SK-N-SH (cell line): Measurements from ENCODE around the gene BEST2. TPM values are rescaled to one million over a fixed set of nuclear protein-coding genes. Genes with fewer than 3 reads are reported as not detected.
A peak's percentile ranks its signal among the peaks of the same experiment; 100 is the strongest.

Source experiments
- CTCF ChIA-PET: fragments of 300-600, 350-600 bp; formaldehyde crosslinking; extraction: SDS; loops from one replicate; lab custom pipeline; 2021; lab: Yijun Ruan, JAX
- POLR2A ChIA-PET: fragments of 350-600 bp; sonication (Branson Sonifier 250); formaldehyde crosslinking; extraction: SDS; loops from one replicate; lab custom pipeline; 2020; ENCODE audit warnings: antibody characterized with exemption, inconsistent platforms; lab: Yijun Ruan, JAX
- DNase-seq: peaks from one replicate; pipeline ENCODE4 v3.0.0; 2012
- H2AFZ ChIP-seq: fragments of 200-600 bp; sonication (generic); 2 replicates; pipeline ENCODE4 v1.8.1; 2016; ENCODE audit warnings: antibody characterized with exemption, mild to moderate bottlenecking, low read depth
- H3F3A ChIP-seq: fragments of 200-600 bp; sonication (generic); replicated peaks from 2 replicates; pipeline ENCODE3; 2016; ENCODE audit warnings: antibody characterized with exemption, mild to moderate bottlenecking; ENCODE audit not compliant: insufficient read depth
- H3K27ac ChIP-seq, 2 experiments: fragments of 200-500 bp in 1 of 2; fragments of 200-600 bp in 1 of 2; sonication (Bioruptor generic) in 1 of 2; sonication (generic), shearing (Covaris generic) in 1 of 2; 2 replicates each; pipeline versions ENCODE4 v1.5.1 to v1.6.1; 2014 to 2016; ENCODE audit warnings: low read depth in 2 of 2, inconsistent platforms in 1 of 2, low read length in 1 of 2, mild to moderate bottlenecking in 1 of 2, mixed read lengths in 1 of 2
- H3K27me3 ChIP-seq: fragments of 200-600 bp; sonication (generic), shearing (Covaris generic); 2 replicates; pipeline ENCODE4 v1.6.1; 2016; ENCODE audit warnings: mixed run types; ENCODE audit not compliant: insufficient read depth
- H3K36me3 ChIP-seq, 2 experiments: fragments of 200-500 bp in 1 of 2; fragments of 200-600 bp in 1 of 2; sonication (Bioruptor generic) in 1 of 2; sonication (generic) in 1 of 2; replicated peaks in 1 of 2; 2 replicates each; pipeline versions ENCODE3 to v1.5.1; 2014 to 2016; ENCODE audit warnings: low read length in 1 of 2, mild to moderate bottlenecking in 1 of 2; ENCODE audit not compliant: insufficient read depth in 2 of 2, control insufficient read depth in 1 of 2
- H3K4me1 ChIP-seq, 2 experiments: fragments of 200-500 bp in 1 of 2; fragments of 200-600 bp in 1 of 2; sonication (Bioruptor generic) in 1 of 2; sonication (generic), shearing (Covaris generic) in 1 of 2; 2 replicates each; pipeline versions ENCODE4 v1.5.1 to v1.6.1; 2014 to 2016; ENCODE audit warnings: low read depth in 1 of 2, low read length in 1 of 2, mixed run types in 1 of 2; ENCODE audit not compliant: insufficient read depth in 2 of 2, control insufficient read depth in 1 of 2
- H3K4me2 ChIP-seq: fragments of 200-600 bp; sonication (generic), shearing (Covaris generic); 2 replicates; pipeline ENCODE4 v1.6.1; 2017; ENCODE audit warnings: mixed run types
- H3K4me3 ChIP-seq, 2 experiments: fragments of 200-500 bp in 1 of 2; fragments of 200-600 bp in 1 of 2; sonication (Bioruptor generic) in 1 of 2; sonication (generic), shearing (Covaris generic) in 1 of 2; 2 replicates each; pipeline versions ENCODE4 v1.5.1 to v1.8.1; 2014 to 2016; ENCODE audit warnings: low read depth in 2 of 2, inconsistent platforms in 1 of 2, low read length in 1 of 2, mild to moderate bottlenecking in 1 of 2, mixed read lengths in 1 of 2, moderate library complexity in 1 of 2
- H3K79me2 ChIP-seq: fragments of 200-600 bp; sonication (generic); 2 replicates; pipeline ENCODE4 v1.8.1; 2017; ENCODE audit warnings: mild to moderate bottlenecking; ENCODE audit not compliant: insufficient read depth
- H3K9ac ChIP-seq: fragments of 200-600 bp; sonication (generic); 2 replicates; pipeline ENCODE4 v1.6.1; 2017; ENCODE audit warnings: mixed run types
- H3K9me2 ChIP-seq: fragments of 200-600 bp; sonication (generic); 2 replicates; pipeline ENCODE4 v1.6.1; 2017; ENCODE audit warnings: mixed run types
- H3K9me3 ChIP-seq: fragments of 200-600 bp; sonication (generic); 2 replicates; pipeline ENCODE4 v1.6.1; 2017; ENCODE audit warnings: mixed run types, mild to moderate bottlenecking, moderate library complexity
- H4K20me1 ChIP-seq: fragments of 200-600 bp; sonication (generic); 2 replicates; pipeline ENCODE4 v1.6.1; 2017; ENCODE audit warnings: mild to moderate bottlenecking, mixed run types; ENCODE audit not compliant: insufficient read depth
- CHD2 ChIP-seq: fragments of 150-350 bp; IDR thresholded peaks from 2 replicates; pipeline ENCODE4 v1.6.1; 2018; ENCODE audit warnings: low read length; ENCODE audit not compliant: partially characterized antibody
- CTCF ChIP-seq: fragments of 200-600 bp; sonication (generic); IDR thresholded peaks from 2 replicates; pipeline ENCODE4 v1.6.1; 2017; ENCODE audit warnings: antibody characterized with exemption, mild to moderate bottlenecking, moderate library complexity
- ELF1 ChIP-seq: IDR thresholded peaks from 2 replicates; pipeline ENCODE4 v1.4.0; 2012
- EP300 ChIP-seq, 2 experiments: IDR thresholded peaks; 2 replicates each; pipeline versions ENCODE4 v1.4.0 to v1.6.1; 2012; ENCODE audit warnings: borderline replicate concordance in 1 of 2, low read depth in 1 of 2, low read length in 1 of 2
- EZH2phosphoT487 ChIP-seq: fragments of 200-600 bp; sonication (generic); IDR thresholded peaks from 2 replicates; pipeline ENCODE4 v1.6.1; 2017; ENCODE audit warnings: low read depth, mixed run types, mild to moderate bottlenecking, antibody characterized with exemption, moderate library complexity, borderline replicate concordance
- FOSL2 ChIP-seq: IDR thresholded peaks from 2 replicates; pipeline ENCODE4 v1.4.0; 2012; ENCODE audit warnings: low read depth, mild to moderate bottlenecking, moderate library complexity, borderline replicate concordance
- FOXM1 ChIP-seq: IDR thresholded peaks from 2 replicates; pipeline ENCODE4 v1.4.0; 2012; ENCODE audit warnings: low read depth, mild to moderate bottlenecking
- GABPA ChIP-seq: IDR thresholded peaks from 2 replicates; pipeline ENCODE4 v1.4.0; 2012; ENCODE audit warnings: low read depth, mild to moderate bottlenecking
- IRF3 ChIP-seq: fragments of 150-350 bp; IDR thresholded peaks from 2 replicates; pipeline ENCODE4 v1.6.1; 2016; ENCODE audit warnings: mild to moderate bottlenecking, low read depth, low read length
- MXI1 ChIP-seq: IDR thresholded peaks from 2 replicates; pipeline ENCODE4 v1.6.1; 2012; ENCODE audit warnings: mild to moderate bottlenecking, low read depth, low read length, improper control_type of control experiment
- NFIC ChIP-seq: IDR thresholded peaks from 2 replicates; pipeline ENCODE4 v1.4.0; 2012; ENCODE audit warnings: borderline replicate concordance
- POLR2AphosphoS5 ChIP-seq: IDR thresholded peaks from 2 replicates; pipeline ENCODE4 v1.6.1; 2012; ENCODE audit warnings: low read depth, low read length
- SIN3A ChIP-seq: IDR thresholded peaks from 2 replicates; pipeline ENCODE4 v1.6.1; 2012; ENCODE audit warnings: low read depth, mild to moderate bottlenecking, low read length, moderate library complexity, borderline replicate concordance
- SMC3 ChIP-seq: IDR thresholded peaks from 2 replicates; pipeline ENCODE4 v1.6.1; 2012; ENCODE audit warnings: low read depth, low read length, improper control_type of control experiment
- TAF1 ChIP-seq: IDR thresholded peaks from 2 replicates; pipeline ENCODE4 v1.6.1; 2012; ENCODE audit warnings: low read depth, mild to moderate bottlenecking, low read length, moderate library complexity, borderline replicate concordance
- TCF12 ChIP-seq: IDR thresholded peaks from 2 replicates; pipeline ENCODE4 v1.4.0; 2012
- YY1 ChIP-seq: IDR thresholded peaks from 2 replicates; pipeline ENCODE4 v1.4.0; 2012; ENCODE audit warnings: low read depth, mild to moderate bottlenecking
- WGBS: methylation state at CpG from one replicate; pipeline ENCODE4 v1.1.6; 2017; ENCODE audit warnings: low lambda C conversion rate; 5-methylcytosine and 5-hydroxymethylcytosine counted together
- polyA plus RNA-seq, 3 experiments: library from polyadenylated mRNA; depleted of rRNA; stranded (reverse); fragments of >200 nt; gene quantifications; 2 replicates each; pipeline ENCODE4 v1.2.3, GENCODE V29; 2012
- TF ChIP-seq, protein P1 (sequence below): fragments of 150-350 bp; IDR thresholded peaks from 2 replicates; pipeline ENCODE4 v1.6.1; 2017; ENCODE audit warnings: antibody characterized with exemption, low read length, low read depth, borderline replicate concordance
- TF ChIP-seq, protein P2 (sequence below): IDR thresholded peaks from 2 replicates; pipeline ENCODE4 v1.4.0; 2012; ENCODE audit warnings: low read depth
- TF ChIP-seq, protein P3 (sequence below): IDR thresholded peaks from 2 replicates; pipeline ENCODE4 v1.4.0; 2012; ENCODE audit warnings: low read depth, borderline replicate concordance
- TF ChIP-seq, protein P4 (sequence below): IDR thresholded peaks from 2 replicates; pipeline ENCODE4 v1.6.1; 2012; ENCODE audit warnings: mild to moderate bottlenecking, low read depth, low read length, moderate library complexity

Gene BEST2
- polyA plus RNA-seq, 1 of the 3 experiments (the other 2 are of a cell fraction) = not detected

DNA sequence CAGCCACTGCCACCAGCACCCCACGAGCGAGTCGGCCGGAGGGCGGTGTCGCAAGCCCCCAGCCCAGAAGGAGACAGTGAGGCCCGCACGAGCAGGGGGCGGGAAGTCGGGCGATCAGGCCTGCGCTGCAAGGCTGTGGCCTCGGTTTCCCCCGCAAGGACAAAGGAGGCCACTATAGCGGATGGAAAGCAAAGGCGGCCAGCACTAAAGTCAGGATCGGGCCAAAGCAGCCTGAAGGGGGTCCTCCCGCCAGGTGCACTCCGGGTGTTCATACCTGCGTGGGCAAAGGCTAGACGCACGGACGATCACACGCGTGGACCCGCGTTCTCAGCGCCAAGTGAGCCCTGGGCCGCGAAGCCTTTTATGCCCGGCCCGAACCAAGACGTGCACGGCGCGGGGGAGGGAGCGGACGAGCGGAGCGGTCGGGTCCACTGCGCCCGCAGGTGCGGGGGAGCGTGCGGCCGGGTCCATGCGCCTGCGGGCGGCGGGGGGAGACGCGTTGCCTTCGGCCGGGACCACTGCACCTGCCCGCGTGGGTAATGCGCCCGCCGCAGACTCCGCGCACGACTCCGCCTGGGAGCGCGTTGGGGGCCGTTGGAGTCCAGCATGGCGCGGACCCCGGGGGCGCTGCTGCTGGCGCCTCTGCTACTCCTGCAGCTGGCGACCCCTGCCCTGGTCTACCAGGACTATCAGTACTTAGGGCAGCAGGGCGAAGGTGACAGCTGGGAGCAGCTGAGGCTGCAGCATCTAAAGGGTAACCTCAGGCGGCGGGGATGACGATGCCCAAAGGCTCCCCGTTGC is 50.1 kb downstream of the BEST2 start, which contains the start of the genes PRDX2 and THSD8:
Gene PRDX2, minus strand, starts transcription at position 335 of the 801 bp plus-strand sequence. CDS start 539 bp downstream, outside the sequence.
Gene THSD8, plus strand, starts transcription at position 604 of the 801 bp plus-strand sequence. Its CDS starts 3 bp downstream, at position 607.
- H3K79me2 ChIP-seq = peaks cover 12% of the 10 kb centered on the region
- peak within 1 kb of the TSS; percentile 74 to 95 for H3K4me3 ChIP-seq
- peaks cover 4 to 21% of the 10 kb centered on the region in 2 experiments; a peak in 1 of 4 replicates for H3K4me1 ChIP-seq
- 19% methylated on average over 26 of the region's 78 CpGs for WGBS
- no peaks in the 10 kb centered on the region for H3K9me3 ChIP-seq
- ChIA-PET CTCF (interaction anchor here (0.7 to 17.1 kb wide), 10 partner anchors 9 to 64 kb away, joined by 3 to 447 read pairs (median 8); partner anchors contain the start of genes HOOK2 and JUNB), POLR2A (interaction anchor here (0.8 to 2.6 kb wide), 3 partner anchors 9 to 35 kb away, joined by 3 to 20 read pairs (median 3); partner anchors contain the start of gene JUNB)
- TF ChIP-seq SMC3 = no peak
- TF ChIP-seq ELF1 = no peak
- TF ChIP-seq FOSL2 = no peak
- TF ChIP-seq IRF3 = no peak
- peak; percentile 97 for TF ChIP-seq POLR2AphosphoS5
- TF ChIP-seq TCF12 = no peak
- TF ChIP-seq CHD2 = peak; percentile 39
- TF ChIP-seq EP300 (IDR thresholded peaks at IDR 0.05; ENCODE audit: borderline replicate concordance in 1 of 2, low read depth in 1 of 2, low read length in 1 of 2) = peak in 1 of 2 experiments; percentile 47; a peak in 1 of 4 replicates
- TF ChIP-seq, protein P1, sequence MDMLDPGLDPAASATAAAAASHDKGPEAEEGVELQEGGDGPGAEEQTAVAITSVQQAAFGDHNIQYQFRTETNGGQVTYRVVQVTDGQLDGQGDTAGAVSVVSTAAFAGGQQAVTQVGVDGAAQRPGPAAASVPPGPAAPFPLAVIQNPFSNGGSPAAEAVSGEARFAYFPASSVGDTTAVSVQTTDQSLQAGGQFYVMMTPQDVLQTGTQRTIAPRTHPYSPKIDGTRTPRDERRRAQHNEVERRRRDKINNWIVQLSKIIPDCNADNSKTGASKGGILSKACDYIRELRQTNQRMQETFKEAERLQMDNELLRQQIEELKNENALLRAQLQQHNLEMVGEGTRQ = no peak
- no peak; the same call in 1 of the 2 replicates for TF ChIP-seq YY1
- TF ChIP-seq GABPA = no peak
- no peak for TF ChIP-seq NFIC
- TF ChIP-seq CTCF = no peak; the same call in 1 of the 2 replicates
- TF ChIP-seq EZH2phosphoT487 = no peak
- TF ChIP-seq, protein P2, sequence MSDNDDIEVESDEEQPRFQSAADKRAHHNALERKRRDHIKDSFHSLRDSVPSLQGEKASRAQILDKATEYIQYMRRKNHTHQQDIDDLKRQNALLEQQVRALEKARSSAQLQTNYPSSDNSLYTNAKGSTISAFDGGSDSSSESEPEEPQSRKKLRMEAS = no peak; the same call in 1 of the 2 replicates
- TF ChIP-seq, protein P3, sequence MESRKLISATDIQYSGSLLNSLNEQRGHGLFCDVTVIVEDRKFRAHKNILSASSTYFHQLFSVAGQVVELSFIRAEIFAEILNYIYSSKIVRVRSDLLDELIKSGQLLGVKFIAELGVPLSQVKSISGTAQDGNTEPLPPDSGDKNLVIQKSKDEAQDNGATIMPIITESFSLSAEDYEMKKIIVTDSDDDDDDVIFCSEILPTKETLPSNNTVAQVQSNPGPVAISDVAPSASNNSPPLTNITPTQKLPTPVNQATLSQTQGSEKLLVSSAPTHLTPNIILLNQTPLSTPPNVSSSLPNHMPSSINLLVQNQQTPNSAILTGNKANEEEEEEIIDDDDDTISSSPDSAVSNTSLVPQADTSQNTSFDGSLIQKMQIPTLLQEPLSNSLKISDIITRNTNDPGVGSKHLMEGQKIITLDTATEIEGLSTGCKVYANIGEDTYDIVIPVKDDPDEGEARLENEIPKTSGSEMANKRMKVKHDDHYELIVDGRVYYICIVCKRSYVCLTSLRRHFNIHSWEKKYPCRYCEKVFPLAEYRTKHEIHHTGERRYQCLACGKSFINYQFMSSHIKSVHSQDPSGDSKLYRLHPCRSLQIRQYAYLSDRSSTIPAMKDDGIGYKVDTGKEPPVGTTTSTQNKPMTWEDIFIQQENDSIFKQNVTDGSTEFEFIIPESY = no peak
- TF ChIP-seq SIN3A = peak; percentile 28; the same call in 1 of the 2 replicates
- TF ChIP-seq, protein P4, sequence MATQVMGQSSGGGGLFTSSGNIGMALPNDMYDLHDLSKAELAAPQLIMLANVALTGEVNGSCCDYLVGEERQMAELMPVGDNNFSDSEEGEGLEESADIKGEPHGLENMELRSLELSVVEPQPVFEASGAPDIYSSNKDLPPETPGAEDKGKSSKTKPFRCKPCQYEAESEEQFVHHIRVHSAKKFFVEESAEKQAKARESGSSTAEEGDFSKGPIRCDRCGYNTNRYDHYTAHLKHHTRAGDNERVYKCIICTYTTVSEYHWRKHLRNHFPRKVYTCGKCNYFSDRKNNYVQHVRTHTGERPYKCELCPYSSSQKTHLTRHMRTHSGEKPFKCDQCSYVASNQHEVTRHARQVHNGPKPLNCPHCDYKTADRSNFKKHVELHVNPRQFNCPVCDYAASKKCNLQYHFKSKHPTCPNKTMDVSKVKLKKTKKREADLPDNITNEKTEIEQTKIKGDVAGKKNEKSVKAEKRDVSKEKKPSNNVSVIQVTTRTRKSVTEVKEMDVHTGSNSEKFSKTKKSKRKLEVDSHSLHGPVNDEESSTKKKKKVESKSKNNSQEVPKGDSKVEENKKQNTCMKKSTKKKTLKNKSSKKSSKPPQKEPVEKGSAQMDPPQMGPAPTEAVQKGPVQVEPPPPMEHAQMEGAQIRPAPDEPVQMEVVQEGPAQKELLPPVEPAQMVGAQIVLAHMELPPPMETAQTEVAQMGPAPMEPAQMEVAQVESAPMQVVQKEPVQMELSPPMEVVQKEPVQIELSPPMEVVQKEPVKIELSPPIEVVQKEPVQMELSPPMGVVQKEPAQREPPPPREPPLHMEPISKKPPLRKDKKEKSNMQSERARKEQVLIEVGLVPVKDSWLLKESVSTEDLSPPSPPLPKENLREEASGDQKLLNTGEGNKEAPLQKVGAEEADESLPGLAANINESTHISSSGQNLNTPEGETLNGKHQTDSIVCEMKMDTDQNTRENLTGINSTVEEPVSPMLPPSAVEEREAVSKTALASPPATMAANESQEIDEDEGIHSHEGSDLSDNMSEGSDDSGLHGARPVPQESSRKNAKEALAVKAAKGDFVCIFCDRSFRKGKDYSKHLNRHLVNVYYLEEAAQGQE = no peak
- TF ChIP-seq MXI1 = peak; percentile 16
- no peak for TF ChIP-seq FOXM1
- TF ChIP-seq TAF1 = peak; percentile 74; the same call in 1 of the 2 replicates
- H2AFZ ChIP-seq = peak within 1 kb of the TSS; percentile 98
- peaks cover 4 to 8% of the 10 kb centered on the region in 2 experiments for H3K36me3 ChIP-seq
- peaks cover 17% of the 10 kb centered on the region for H3F3A ChIP-seq
- peak within 1 kb of the TSS in 1 of 2 experiments; percentile 74; a peak in 2 of 4 replicates for H3K27ac ChIP-seq
- no peaks in the 10 kb centered on the region for H3K27me3 ChIP-seq
- DNase-seq = peak; percentile 94
- H3K4me2 ChIP-seq = peak within 1 kb of the TSS; percentile 100
- H3K9me2 ChIP-seq = no peaks in the 10 kb centered on the region
- H4K20me1 ChIP-seq = no peaks in the 10 kb centered on the region
- H3K9ac ChIP-seq = peak within 1 kb of the TSS; percentile 80
